Endodermal cell (in vitro differentiated cells): ENCODE results near the gene PHF2. TPM values are rescaled to one million over a fixed set of nuclear protein-coding genes. Genes with fewer than 3 reads are reported as not detected.

Experiments used
- DNase-seq: peaks from one replicate; pipeline ENCODE4 v3.0.0-alpha.2; 2017
- H3K27ac ChIP-seq: 2 replicates; pipeline ENCODE4 v1.5.1; 2013; ENCODE audit warnings: mild to moderate bottlenecking, low read depth, low read length, moderate library complexity
- H3K27me3 ChIP-seq: 2 replicates; pipeline ENCODE4 v1.6.1; 2013; ENCODE audit warnings: mild to moderate bottlenecking, low read length, moderate library complexity; ENCODE audit not compliant: insufficient read depth, control insufficient read depth, poor library complexity, severe bottlenecking
- H3K36me3 ChIP-seq: 2 replicates; pipeline ENCODE4 v1.7.0; 2013; ENCODE audit warnings: mild to moderate bottlenecking, low read length, moderate library complexity; ENCODE audit not compliant: control insufficient read depth, insufficient read depth
- H3K4me1 ChIP-seq: one replicate; pipeline ENCODE4 v1.7.0; 2013; ENCODE audit warnings: low read length; ENCODE audit not compliant: control insufficient read depth, insufficient read depth
- H3K4me3 ChIP-seq: 2 replicates; pipeline ENCODE4 v1.5.1; 2013; ENCODE audit warnings: mild to moderate bottlenecking, low read length, moderate library complexity
- H3K9ac ChIP-seq: 2 replicates; pipeline ENCODE4 v1.6.1; 2013; ENCODE audit warnings: mild to moderate bottlenecking, low read length, moderate library complexity; ENCODE audit not compliant: poor library complexity, severe bottlenecking; ENCODE audit errors: extremely low read depth
- H3K9me3 ChIP-seq: 2 replicates; pipeline ENCODE4 v1.6.1; 2013; ENCODE audit warnings: mild to moderate bottlenecking, low read length, moderate library complexity; ENCODE audit not compliant: control insufficient read depth
- H3K27ac Mint-ChIP-seq: 2 replicates; pipeline ENCODE4 v1.8.0; 2020; ENCODE audit warnings: mixed read lengths
- H3K27me3 Mint-ChIP-seq: 2 replicates; pipeline ENCODE4 v1.8.0; 2021; ENCODE audit warnings: mild to moderate bottlenecking, mixed read lengths; ENCODE audit not compliant: insufficient read depth
- H3K36me3 Mint-ChIP-seq: 2 replicates; pipeline ENCODE4 v1.8.0; 2020; ENCODE audit warnings: low read depth, mixed read lengths
- H3K4me1 Mint-ChIP-seq: 2 replicates; pipeline ENCODE4 v1.8.0; 2020; ENCODE audit warnings: mixed read lengths
- H3K4me3 Mint-ChIP-seq: 2 replicates; pipeline ENCODE4 v1.8.0; 2020; ENCODE audit warnings: mild to moderate bottlenecking, moderate library complexity, mixed read lengths
- H3K9me3 Mint-ChIP-seq: 2 replicates; pipeline ENCODE4 v1.8.0; 2020; ENCODE audit warnings: mild to moderate bottlenecking, mixed read lengths
- WGBS, 2 experiments: methylation state at CpG; one replicate each; pipeline versions ENCODE4 v1.1.5 to v1.1.7; 2013; ENCODE audit warnings: missing lambda C conversion rate in 2 of 2, mixed read lengths in 1 of 2; ENCODE audit not compliant: insufficient coverage in 1 of 2, insufficient read length in 1 of 2; 5-methylcytosine and 5-hydroxymethylcytosine counted together
- total RNA-seq, 2 donors: library from RNA; stranded (reverse); fragmentation: NEBNext Ultra II Directional in 1 of 2; extraction: Animal tissue kit (Norgen Biotek cat#: 25700) in 1 of 2; gene quantifications; 2 replicates in 1 of 2; 3 replicates in 1 of 2; pipeline ENCODE4 v1.2.1, GENCODE V29; 2021
- TF ChIP-seq, protein P1 (sequence below): fragments of 200-600 bp; sonication (generic); conservative IDR thresholded peaks from 2 replicates; pipeline ENCODE4 v1.5.0; 2021; ENCODE audit warnings: antibody characterized with exemption, mild to moderate bottlenecking

The PHF2 gene
- total RNA-seq, 2 donors from 2014 or later: 17.1 to 20.2 TPM

- H3K36me3 Mint-ChIP-seq: no peaks in the 10 kb centered on the region
- no peak overlapping the region for H3K27ac ChIP-seq
Observed at GRCh38 chr9:93592008-93592642, 15.7 kb downstream of the PHF2 start.

DNA sequence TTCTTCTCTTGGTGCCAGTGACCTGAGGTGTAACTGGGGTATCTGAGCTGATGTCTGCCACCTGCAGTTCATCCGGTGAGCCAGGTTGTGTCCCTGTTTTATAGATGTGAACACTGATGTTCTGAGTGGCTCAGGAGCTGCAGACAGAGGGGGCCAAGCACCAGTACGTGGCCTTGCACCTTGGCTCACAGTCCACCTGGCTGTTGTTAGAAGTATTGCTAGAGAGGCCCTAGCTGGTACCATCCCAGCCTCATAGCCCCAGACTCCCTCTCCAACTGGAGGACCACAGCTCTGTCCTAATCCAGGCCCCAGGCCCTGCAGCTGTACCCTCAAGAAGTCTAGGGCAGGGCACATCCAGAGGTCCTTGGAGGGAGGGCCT is 16.2 kb downstream of the PHF2 start:
- 67 to 100% methylated on average over 1 to 2 of the region's 2 CpGs for WGBS, 2 experiments
- TF ChIP-seq, protein P1, sequence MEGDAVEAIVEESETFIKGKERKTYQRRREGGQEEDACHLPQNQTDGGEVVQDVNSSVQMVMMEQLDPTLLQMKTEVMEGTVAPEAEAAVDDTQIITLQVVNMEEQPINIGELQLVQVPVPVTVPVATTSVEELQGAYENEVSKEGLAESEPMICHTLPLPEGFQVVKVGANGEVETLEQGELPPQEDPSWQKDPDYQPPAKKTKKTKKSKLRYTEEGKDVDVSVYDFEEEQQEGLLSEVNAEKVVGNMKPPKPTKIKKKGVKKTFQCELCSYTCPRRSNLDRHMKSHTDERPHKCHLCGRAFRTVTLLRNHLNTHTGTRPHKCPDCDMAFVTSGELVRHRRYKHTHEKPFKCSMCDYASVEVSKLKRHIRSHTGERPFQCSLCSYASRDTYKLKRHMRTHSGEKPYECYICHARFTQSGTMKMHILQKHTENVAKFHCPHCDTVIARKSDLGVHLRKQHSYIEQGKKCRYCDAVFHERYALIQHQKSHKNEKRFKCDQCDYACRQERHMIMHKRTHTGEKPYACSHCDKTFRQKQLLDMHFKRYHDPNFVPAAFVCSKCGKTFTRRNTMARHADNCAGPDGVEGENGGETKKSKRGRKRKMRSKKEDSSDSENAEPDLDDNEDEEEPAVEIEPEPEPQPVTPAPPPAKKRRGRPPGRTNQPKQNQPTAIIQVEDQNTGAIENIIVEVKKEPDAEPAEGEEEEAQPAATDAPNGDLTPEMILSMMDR: peak; percentile 77
- DNase-seq: peak; percentile 85
- Histone ChIP-seq H3K27me3 (no peaks in the 10 kb centered on the region), H3K27ac (no peak overlapping the region), H3K9ac (no peak overlapping the region), H3K9me3 (no peaks in the 10 kb centered on the region), H3K4me1 (peaks cover 3% of the 10 kb centered on the region), H3K4me3 (no peak overlapping the region), H3K36me3 (no peaks in the 10 kb centered on the region)
- Mint-ChIP-seq H3K27ac (peak overlapping the region; percentile 40), H3K4me3 (no peak overlapping the region), H3K4me1 (peaks cover 21% of the 10 kb centered on the region), H3K36me3 (no peaks in the 10 kb centered on the region), H3K9me3 (no peaks in the 10 kb centered on the region), H3K27me3 (no peaks in the 10 kb centered on the region)

More at GRCh38 chr9:93592008-93592642, 15.7 kb downstream of the PHF2 start:
- no peak overlapping the region for H3K9ac ChIP-seq
- Mint-ChIP-seq H3K9me3 (no peaks in the 10 kb centered on the region), H3K4me3 (no peak overlapping the region), H3K27ac (peak overlapping the region; percentile 40), H3K27me3 (no peaks in the 10 kb centered on the region), H3K4me1 (peaks cover 21% of the 10 kb centered on the region)
- WGBS, 2 experiments: 84 to 93% methylated on average over 7 to 8 of the region's 8 CpGs
- DNase-seq: no peak
- TF ChIP-seq, protein P1: no peak
- H3K9me3 ChIP-seq: no peaks in the 10 kb centered on the region
- H3K4me1 ChIP-seq: peaks cover 3% of the 10 kb centered on the region
- H3K36me3 ChIP-seq: no peaks in the 10 kb centered on the region
- H3K27me3 ChIP-seq: no peaks in the 10 kb centered on the region
- no peak overlapping the region for H3K4me3 ChIP-seq

DNA sequence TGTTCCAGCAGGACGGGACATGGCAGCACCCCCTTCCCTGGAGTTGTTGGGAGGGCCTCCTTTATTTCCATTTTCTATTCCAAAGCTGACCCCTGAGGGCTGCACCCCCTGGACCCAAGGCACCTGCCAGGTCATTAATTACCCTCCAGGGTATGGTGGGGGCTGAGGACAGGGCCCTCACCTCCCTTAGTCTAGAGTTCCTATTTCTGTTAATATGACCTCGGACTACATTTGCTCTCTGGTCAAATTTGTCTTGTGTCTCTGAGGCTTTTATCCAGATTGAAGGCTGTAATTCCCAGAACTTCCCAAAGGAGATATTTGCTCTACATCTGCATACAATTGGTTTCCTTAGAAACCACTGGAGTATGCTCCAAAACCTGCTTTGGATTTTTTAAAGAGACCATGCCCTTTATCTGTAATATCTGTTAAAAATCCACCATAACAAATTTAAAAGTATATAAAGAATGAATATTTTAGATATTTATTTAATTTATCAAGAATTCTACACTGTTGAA is 16.8 kb downstream of the PHF2 start:
- Mint-ChIP-seq H3K9me3 (no peaks in the 10 kb centered on the region), H3K4me3 (no peak overlapping the region), H3K27ac (no peak overlapping the region), H3K27me3 (no peaks in the 10 kb centered on the region), H3K4me1 (peaks cover 21% of the 10 kb centered on the region), H3K36me3 (no peaks in the 10 kb centered on the region)
- Histone ChIP-seq H3K9ac (no peak overlapping the region), H3K36me3 (no peaks in the 10 kb centered on the region), H3K9me3 (no peaks in the 10 kb centered on the region), H3K27me3 (no peaks in the 10 kb centered on the region), H3K4me1 (peaks cover 3% of the 10 kb centered on the region), H3K27ac (no peak overlapping the region), H3K4me3 (no peak overlapping the region)
- 72 to 91% methylated on average over 2 of the region's 2 CpGs for WGBS, 2 experiments
- TF ChIP-seq, protein P1: no peak
- DNase-seq: no peak
